AG08395 (cell line): ENCODE data around the gene ATP10A.

Source experiments
- DNase-seq: peaks from one replicate; pipeline ENCODE4 v3.0.0; 2012; ENCODE audit warnings: mixed read lengths, low spot score

Gene ATP10A

DNA sequence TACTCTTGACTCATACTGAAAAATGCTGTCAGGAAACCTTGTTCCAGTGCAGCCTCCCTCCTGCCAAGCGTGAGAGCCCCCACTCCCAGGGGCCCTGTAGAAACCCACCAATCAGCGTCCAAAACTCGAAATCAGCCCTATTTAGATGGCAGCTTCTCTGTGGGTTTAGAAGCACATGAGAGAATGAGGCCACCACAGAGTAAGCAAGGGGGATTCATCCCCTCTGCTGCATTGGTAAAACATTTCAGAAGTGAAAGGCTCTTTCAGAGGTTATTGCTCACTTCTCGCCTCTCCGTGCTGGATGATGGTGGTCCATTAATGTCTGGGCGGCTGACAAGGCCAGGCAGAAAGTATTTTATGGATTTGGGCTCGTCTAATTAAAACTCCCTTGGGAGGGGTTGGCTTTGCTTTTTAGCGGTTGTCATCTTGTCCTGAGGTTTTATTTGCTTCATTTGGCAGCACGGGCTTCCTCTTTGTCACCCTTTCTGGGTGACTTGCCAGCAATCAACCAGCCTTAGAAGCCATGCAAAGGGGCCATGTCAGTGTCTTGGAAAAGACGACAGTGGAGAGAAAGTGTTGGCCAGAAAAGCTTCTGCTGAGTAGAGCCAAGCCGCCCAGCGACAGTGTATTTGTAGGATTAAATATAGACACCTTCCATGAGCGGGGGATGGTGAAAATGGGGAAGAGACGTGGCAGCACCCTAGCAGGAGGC is 145.5 kb downstream of the ATP10A start:
- peak; percentile 26 for DNase-seq

DNA sequence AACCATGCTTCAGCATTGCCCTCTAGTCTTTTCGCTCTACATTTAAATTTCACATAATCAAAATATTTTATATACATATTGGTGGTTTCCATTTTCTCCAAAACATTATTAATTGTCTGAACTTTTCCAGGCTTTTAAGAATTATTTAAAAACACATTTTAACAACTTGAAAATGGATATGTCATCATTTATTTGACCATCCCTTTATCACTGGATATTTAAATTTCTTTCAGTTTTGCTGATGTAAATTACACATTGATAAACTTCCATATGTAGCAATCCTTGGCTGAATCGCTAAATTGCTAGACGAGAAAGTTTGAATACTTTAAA is 146.0 kb downstream of the ATP10A start:
- DNase-seq, result no peak

- no peak for DNase-seq
These were observed 146.6 kb downstream of the ATP10A start for GRCh38 chr15:25716414-25717126.

- DNase-seq, result no peak
These were observed 147.4 kb downstream of the ATP10A start for GRCh38 chr15:25715536-25716413.

DNA sequence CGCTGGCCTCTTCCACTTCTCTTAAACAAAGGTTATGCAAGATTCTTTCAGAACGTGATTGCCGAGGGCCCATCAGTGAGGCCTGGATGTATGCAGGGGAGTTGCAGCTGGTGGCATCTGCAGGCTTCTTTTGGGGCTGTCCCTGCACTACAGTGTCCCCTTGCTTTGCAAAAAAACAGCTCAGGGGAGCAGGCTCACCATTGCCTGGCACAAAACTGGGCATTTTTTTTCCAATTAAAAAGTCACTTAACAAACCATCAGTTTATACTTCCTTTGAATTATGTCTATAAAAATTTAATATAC is 148.6 kb downstream of the ATP10A start:
- no peak for DNase-seq

GRCh38 chr15:25713736-25714537 is 149.2 kb downstream of the ATP10A start:
- DNase-seq, result no peak

GRCh38 chr15:25712961-25713355 is 150.2 kb downstream of the ATP10A start:
- no peak for DNase-seq

- DNase-seq, result no peak
These were observed 150.8 kb downstream of the ATP10A start for GRCh38 chr15:25712192-25712960.

DNA sequence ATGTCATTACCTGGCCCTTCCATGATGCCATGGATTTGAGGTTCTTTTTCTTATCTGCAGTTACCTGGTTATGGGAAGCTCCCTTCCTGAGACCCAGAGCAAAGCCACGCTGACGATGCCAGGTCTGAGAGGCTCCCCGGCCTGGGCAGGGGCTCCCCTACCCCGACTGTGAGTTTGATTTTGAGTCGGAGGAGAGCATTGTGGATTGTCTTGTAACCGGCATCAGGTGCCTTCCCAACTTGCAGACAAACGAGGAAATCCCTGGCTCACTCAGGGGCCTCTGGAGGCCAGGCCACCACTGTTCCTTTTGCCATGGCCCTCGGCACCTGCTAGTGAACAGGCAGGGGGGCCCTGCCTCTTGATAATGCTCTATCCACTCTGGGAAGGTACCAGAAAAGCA is 151.4 kb downstream of the ATP10A start:
- DNase-seq, result no peak

GRCh38 chr15:25711164-25711563 is 152.0 kb downstream of the ATP10A start:
- DNase-seq, result no peak

GRCh38 chr15:25710184-25710583 is 152.9 kb downstream of the ATP10A start:
- peak; percentile 58 for DNase-seq

DNA sequence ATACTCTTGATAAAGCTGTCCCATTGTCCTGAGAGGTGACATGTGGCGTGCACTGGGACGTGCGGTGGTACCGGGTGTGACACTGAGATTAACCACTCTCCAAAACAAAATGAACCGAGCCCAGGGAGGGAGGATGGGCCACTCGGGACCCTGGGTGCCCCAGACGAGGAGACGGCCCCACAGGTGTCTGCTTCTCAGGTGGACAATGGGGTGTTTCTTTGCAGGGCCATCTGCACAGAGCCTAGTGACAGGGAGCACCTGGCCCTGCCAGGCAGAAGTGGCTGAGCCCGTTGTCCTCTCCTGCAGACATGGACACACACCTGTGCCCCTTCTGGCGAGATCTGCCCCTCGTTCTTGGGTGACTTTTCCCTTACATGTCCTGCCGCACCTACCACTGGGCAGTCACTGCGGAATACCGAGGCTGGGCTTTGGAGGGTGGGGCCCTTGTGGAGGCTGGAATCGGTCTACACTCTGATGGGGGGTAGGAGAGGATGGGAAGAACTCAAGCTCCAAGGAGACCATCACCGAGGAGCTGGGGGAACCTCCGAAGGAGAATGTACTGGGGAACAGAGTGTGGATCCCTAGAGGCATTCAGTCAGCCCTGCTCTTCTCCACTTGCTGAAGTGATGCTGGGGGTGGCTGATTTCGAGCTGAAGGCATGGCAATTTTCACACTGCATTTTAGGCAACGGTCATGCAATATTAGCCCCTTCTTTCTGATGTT is 153.5 kb downstream of the ATP10A start:
- no peak for DNase-seq

GRCh38 chr15:25708391-25708790 is 154.7 kb downstream of the ATP10A start:
- no peak for DNase-seq

GRCh38 chr15:25707656-25708365 is 155.3 kb downstream of the ATP10A start:
- DNase-seq, result no peak

GRCh38 chr15:25706176-25706955 is 156.8 kb downstream of the ATP10A start:
- DNase-seq, result no peak

DNA sequence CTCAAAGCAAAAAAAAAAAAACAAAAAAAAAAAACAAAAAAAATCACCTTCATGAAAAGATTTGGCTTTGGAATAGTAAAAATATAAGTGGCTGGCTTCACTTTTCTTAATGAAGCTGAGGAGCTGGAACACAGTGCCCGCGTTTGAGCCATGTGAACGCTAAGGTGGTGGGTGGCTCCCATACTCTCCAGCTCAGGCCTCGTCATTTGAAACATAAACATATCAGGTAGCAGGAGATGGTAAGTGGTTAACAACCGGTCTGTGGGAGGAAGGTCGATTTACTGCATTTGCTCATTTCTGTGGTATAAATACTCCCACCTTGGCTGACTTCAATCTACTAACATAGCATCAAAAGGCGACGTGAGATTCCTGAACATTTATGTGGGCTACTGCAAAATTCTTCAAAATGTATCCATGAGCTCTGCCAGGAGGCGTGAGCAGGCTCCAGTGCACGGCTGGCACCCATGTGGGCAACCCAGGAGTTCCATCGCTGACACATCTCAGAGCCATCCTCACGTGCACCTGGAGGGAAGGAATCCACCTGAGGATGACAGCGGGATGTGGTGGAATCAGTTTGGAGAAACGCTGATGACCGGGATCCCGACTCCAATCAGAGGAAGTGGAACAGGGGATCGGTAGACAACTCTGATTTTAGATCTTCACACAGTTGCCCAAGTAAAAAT is 157.6 kb downstream of the ATP10A start:
- DNase-seq, result no peak

DNA sequence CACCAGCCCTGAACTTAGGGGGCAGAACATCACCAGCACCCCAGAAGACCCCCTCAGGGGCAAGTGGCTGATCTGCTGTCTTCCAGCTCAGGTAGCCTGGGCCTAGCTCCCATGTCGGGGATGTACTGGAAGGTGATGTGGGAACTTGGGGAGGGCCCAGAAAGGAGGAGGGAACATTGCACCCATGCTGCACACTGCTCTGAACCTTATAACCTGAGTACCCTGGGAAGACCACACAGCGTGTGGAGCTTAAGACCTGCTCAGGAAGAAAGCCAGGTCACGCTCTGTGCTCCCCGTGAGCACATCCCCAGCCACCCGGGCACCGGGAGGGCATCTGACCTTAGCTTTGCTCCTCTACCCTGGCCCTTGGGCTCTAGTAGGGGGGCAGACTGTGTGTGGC is 159.4 kb downstream of the ATP10A start:
- no peak for DNase-seq

GRCh38 chr15:25701721-25702465 is 161.2 kb downstream of the ATP10A start:
- no peak for DNase-seq
